ENCODE results near the gene TDRD1. TPM values are rescaled to one million over a fixed set of nuclear protein-coding genes. Genes with fewer than 3 reads are reported as not detected.

The TDRD1 gene
- total and polyA plus RNA-seq, 9 of the 15 experiments (the other 6 are each of a cell fraction or from before 2014, with no cell fraction given): not detected

GRCh38 chr10:114259824-114260223 lies 80.7 kb downstream of the TDRD1 start:
- Histone ChIP-seq H2AFZ (ENCODE audit: low read depth, low read length) (no peak overlapping the region), H3K4me1 (replicated peaks in 1 of 2; ENCODE audit: control insufficient read depth in 2 of 2, insufficient read depth in 2 of 2, low read length in 2 of 2) (no peaks in the 10 kb centered on the region), H3K4me3 (no peak overlapping the region), H3K9me1 (ENCODE audit: control insufficient read depth, insufficient read depth, low read length) (no peaks in the 10 kb centered on the region), H3K4me2 (ENCODE audit: insufficient read depth, low read length) (no peak overlapping the region), H3K9me3 (replicated peaks; ENCODE audit: control insufficient read depth, insufficient read depth, low read depth, low read length) (no peaks in the 10 kb centered on the region), H3K27me3 (ENCODE audit: control insufficient read depth in 2 of 2, insufficient read depth in 2 of 2, low read length in 2 of 2) (no peaks in the 10 kb centered on the region), H4K20me1 (replicated peaks; ENCODE audit: control insufficient read depth, insufficient read depth, low read length) (no peaks in the 10 kb centered on the region), H3K79me2 (ENCODE audit: control insufficient read depth, insufficient read depth, low read length) (no peaks in the 10 kb centered on the region), H3K36me3 (ENCODE audit: control insufficient read depth, insufficient read depth, low read length) (no peaks in the 10 kb centered on the region), H3K27ac (ENCODE audit: extremely low read depth, low read depth, low read length) (no peak overlapping the region), H3K9ac (ENCODE audit: insufficient read depth in 1 of 2, low read depth in 2 of 2, low read length in 2 of 2) (no peak overlapping the region)
- POLR2A ChIA-PET: no interaction called here
- no peak for DNase-seq (ENCODE audit: extremely low read depth in 1 of 4, low spot score in 3 of 4)
- ATAC-seq: no peak
- WGBS (ENCODE audit: insufficient coverage, low coverage, missing lambda C conversion rate): 0% methylated on average over 9 of the region's 10 CpGs
- CTCF ChIA-PET (ENCODE audit: low intra/inter-chr PET ratio): no interaction called here
- no peak for FAIRE-seq
- intact Hi-C loops (cut with micrococcal nuclease): no loop called here
- TF ChIP-seq PRMT5 (CRISPR knock-in tag; IDR thresholded peaks at IDR 0.05): no peak
- no peak for TF ChIP-seq FOXJ3 (CRISPR knock-in tag; IDR thresholded peaks at IDR 0.05)
- in situ Hi-C loops (cut with MboI): no loop called here
- BruUV-seq (replicated peaks): no TSS peak

- Histone ChIP-seq H3K36me3 (ENCODE audit: control insufficient read depth, insufficient read depth, low read length) (no peaks in the 10 kb centered on the region), H3K27ac (ENCODE audit: extremely low read depth, low read depth, low read length) (no peak overlapping the region), H3K9me3 (replicated peaks; ENCODE audit: control insufficient read depth, insufficient read depth, low read depth, low read length) (no peaks in the 10 kb centered on the region), H3K9me1 (ENCODE audit: control insufficient read depth, insufficient read depth, low read length) (no peaks in the 10 kb centered on the region), H3K9ac (ENCODE audit: insufficient read depth in 1 of 2, low read depth in 2 of 2, low read length in 2 of 2) (no peak overlapping the region), H3K4me1 (replicated peaks in 1 of 2; ENCODE audit: control insufficient read depth in 2 of 2, insufficient read depth in 2 of 2, low read length in 2 of 2) (no peaks in the 10 kb centered on the region), H3K79me2 (ENCODE audit: control insufficient read depth, insufficient read depth, low read length) (no peaks in the 10 kb centered on the region), H4K20me1 (replicated peaks; ENCODE audit: control insufficient read depth, insufficient read depth, low read length) (no peaks in the 10 kb centered on the region), H2AFZ (ENCODE audit: low read depth, low read length) (no peak overlapping the region), H3K27me3 (ENCODE audit: control insufficient read depth in 2 of 2, insufficient read depth in 2 of 2, low read length in 2 of 2) (no peaks in the 10 kb centered on the region), H3K4me3 (no peak overlapping the region), H3K4me2 (ENCODE audit: insufficient read depth, low read length) (no peak overlapping the region)
- ChIA-PET POLR2A (no interaction called here), CTCF (ENCODE audit: low intra/inter-chr PET ratio) (no interaction called here)
- no peak for FAIRE-seq
- no TSS peak for BruUV-seq (replicated peaks)
- TF ChIP-seq DMBX1 (CRISPR knock-in tag; IDR thresholded peaks at IDR 0.05; ENCODE audit: borderline replicate concordance) (no peak), YY1 (IDR thresholded peaks at IDR 0.05; ENCODE audit: borderline replicate concordance in 1 of 3, control insufficient read depth in 1 of 3, extremely low read depth in 1 of 3, insufficient read depth in 3 of 3, insufficient read length in 1 of 3, insufficient replicate concordance in 2 of 3, low read depth in 1 of 3, low read length in 2 of 3) (no peak), HOXB6 (CRISPR knock-in tag; IDR thresholded peaks at IDR 0.05; ENCODE audit: borderline replicate concordance) (no peak), COPS2 (conservative IDR thresholded peaks at IDR 0.05) (no peak), HOMEZ (CRISPR knock-in tag; IDR thresholded peaks at IDR 0.05) (no peak), GATAD2B (IDR thresholded peaks at IDR 0.05; ENCODE audit: borderline replicate concordance) (no peak), ZNF41 (CRISPR knock-in tag; conservative IDR thresholded peaks at IDR 0.05) (no peak), RBM22 (IDR thresholded peaks at IDR 0.05; ENCODE audit: low read depth, low read length, poor library complexity, severe bottlenecking) (no peak), GTF2F1 (IDR thresholded peaks at IDR 0.05; ENCODE audit: low read depth, low read length) (no peak), TCFL5 (CRISPR knock-in tag; conservative IDR thresholded peaks at IDR 0.05) (no peak), SRSF7 (optimal IDR thresholded peaks at IDR 0.05; ENCODE audit: low read depth, low read length) (no peak), KLF16 (IDR thresholded peaks at IDR 0.05) (no peak)
- 7% methylated on average over 5 of the region's 5 CpGs for WGBS (ENCODE audit: insufficient coverage, low coverage, missing lambda C conversion rate)
- no peak for ATAC-seq
- intact Hi-C loops (cut with micrococcal nuclease) (no loop called here), in situ Hi-C loops (cut with MboI) (no loop called here)
- no peak for DNase-seq (ENCODE audit: extremely low read depth in 1 of 4, low spot score in 3 of 4)
Measured at GRCh38 chr10:114260366-114260765, 81.2 kb downstream of the TDRD1 start.
